A673 (cell line): Measurements from ENCODE around the gene SNX24.

Source experiments
- EZH2 ChIP-seq: fragments of 200-600 bp; sonication (generic); IDR thresholded peaks from 2 replicates; pipeline ENCODE4 v1.6.1; 2017; ENCODE audit warnings: borderline replicate concordance, low read depth, mild to moderate bottlenecking, mixed read lengths, antibody characterized with exemption, low read length; ENCODE audit not compliant: poor library complexity, severe bottlenecking
- TF ChIP-seq, protein P1 (sequence below): fragments of 300-800, 200-600 bp; sonication (generic); conservative IDR thresholded peaks from 2 replicates; pipeline ENCODE4 v1.5.1; 2017; ENCODE audit warnings: low read depth, mild to moderate bottlenecking, antibody characterized with exemption, low read length, moderate library complexity, mixed read lengths

DNA sequence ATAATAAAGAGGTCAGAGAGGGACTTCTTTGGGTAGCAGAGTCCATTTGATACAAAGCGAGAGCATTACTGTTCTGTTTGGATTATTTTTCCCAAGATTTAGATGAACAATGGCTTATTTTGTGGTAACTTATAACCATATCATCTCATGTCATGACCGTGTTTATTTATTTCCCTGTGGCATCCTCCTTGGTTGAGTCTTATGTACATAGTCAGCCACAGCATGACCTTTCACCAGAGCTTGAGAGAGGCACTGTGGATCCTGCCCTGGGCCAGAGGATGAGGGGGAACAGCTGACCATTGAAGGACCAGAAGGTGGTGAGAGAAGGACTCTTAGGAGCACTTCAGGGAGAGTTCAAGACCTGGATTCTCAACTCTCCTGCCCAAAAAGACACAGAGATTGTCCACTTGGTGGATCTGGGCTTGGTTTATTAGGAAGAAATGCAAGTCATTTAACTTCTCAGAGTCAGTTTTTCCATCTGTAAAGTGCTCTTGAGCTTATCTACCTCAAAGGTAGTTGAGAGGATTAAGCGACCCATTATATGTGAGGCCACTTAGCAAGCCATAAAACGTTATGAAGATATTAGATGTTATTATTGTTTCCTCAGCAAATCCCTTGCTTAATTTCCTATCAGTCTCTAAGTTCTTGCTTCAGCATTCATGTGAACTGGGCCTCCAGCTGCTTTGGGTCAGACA lies 139.7 kb downstream of the SNX24 start:
- TF ChIP-seq, protein P1, sequence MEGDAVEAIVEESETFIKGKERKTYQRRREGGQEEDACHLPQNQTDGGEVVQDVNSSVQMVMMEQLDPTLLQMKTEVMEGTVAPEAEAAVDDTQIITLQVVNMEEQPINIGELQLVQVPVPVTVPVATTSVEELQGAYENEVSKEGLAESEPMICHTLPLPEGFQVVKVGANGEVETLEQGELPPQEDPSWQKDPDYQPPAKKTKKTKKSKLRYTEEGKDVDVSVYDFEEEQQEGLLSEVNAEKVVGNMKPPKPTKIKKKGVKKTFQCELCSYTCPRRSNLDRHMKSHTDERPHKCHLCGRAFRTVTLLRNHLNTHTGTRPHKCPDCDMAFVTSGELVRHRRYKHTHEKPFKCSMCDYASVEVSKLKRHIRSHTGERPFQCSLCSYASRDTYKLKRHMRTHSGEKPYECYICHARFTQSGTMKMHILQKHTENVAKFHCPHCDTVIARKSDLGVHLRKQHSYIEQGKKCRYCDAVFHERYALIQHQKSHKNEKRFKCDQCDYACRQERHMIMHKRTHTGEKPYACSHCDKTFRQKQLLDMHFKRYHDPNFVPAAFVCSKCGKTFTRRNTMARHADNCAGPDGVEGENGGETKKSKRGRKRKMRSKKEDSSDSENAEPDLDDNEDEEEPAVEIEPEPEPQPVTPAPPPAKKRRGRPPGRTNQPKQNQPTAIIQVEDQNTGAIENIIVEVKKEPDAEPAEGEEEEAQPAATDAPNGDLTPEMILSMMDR = no peak
- no peak for TF ChIP-seq EZH2
